HepG2 (cell line): ENCODE results near the gene PPP1R14D. TPM values are rescaled to one million over a fixed set of nuclear protein-coding genes. Genes with fewer than 3 reads are reported as not detected.

Experiments
- GATAD2A ChIP-seq: IDR thresholded peaks from 2 replicates; pipeline ENCODE4 v1.6.1; 2016
- HNRNPLL ChIP-seq: fragments of 200-400 bp; formaldehyde crosslinking; IDR thresholded peaks from 2 replicates; pipeline ENCODE4 v1.6.1; 2017; ENCODE audit warnings: mild to moderate bottlenecking, low read depth, low read length; ENCODE audit not compliant: poor library complexity, severe bottlenecking
- IRX3 ChIP-seq: sonication (generic); formaldehyde crosslinking; IDR thresholded peaks from 2 replicates; pipeline ENCODE4 v1.8.1; 2023; ENCODE audit warnings: mild to moderate bottlenecking, low read depth, missing genetic modification reagents, borderline replicate concordance
- MAX ChIP-seq: IDR thresholded peaks from 2 replicates; pipeline ENCODE4 v1.6.1; 2012; ENCODE audit warnings: inconsistent platforms
- POLR2G ChIP-seq: fragments of 200-400 bp; formaldehyde crosslinking; IDR thresholded peaks from 2 replicates; pipeline ENCODE4 v1.6.1; 2018; ENCODE audit warnings: mild to moderate bottlenecking, low read depth, low read length, moderate library complexity
- RXRB ChIP-seq: IDR thresholded peaks from 2 replicates; pipeline ENCODE4 v1.6.1; 2016; ENCODE audit warnings: borderline replicate concordance, missing genetic modification reagents, missing compliant biosample characterization
- SATB2 ChIP-seq: sonication (generic); formaldehyde crosslinking; IDR thresholded peaks from 2 replicates; pipeline ENCODE4 v1.5.0; 2020; ENCODE audit warnings: missing genetic modification reagents
- ZBTB43 ChIP-seq: sonication (generic); formaldehyde crosslinking; conservative IDR thresholded peaks from 2 replicates; pipeline ENCODE4 v1.4.0; 2020; ENCODE audit warnings: missing genetic modification reagents
- ZC3H13 ChIP-seq: sonication (generic); formaldehyde crosslinking; IDR thresholded peaks from 2 replicates; pipeline ENCODE4 v1.8.1; 2023; ENCODE audit warnings: mild to moderate bottlenecking, missing genetic modification reagents, moderate library complexity
- ZFP36 ChIP-seq: fragments of 150-350 bp; IDR thresholded peaks from 2 replicates; pipeline ENCODE4 v1.6.1; 2018; ENCODE audit warnings: borderline replicate concordance, low read length, low read depth; ENCODE audit not compliant: partially characterized antibody
- ZNF574 ChIP-seq: sonication (generic); formaldehyde crosslinking; IDR thresholded peaks from 2 replicates; pipeline ENCODE4 v1.4.0; 2020; ENCODE audit warnings: missing genetic modification reagents
- ZNF691 ChIP-seq: sonication (generic); formaldehyde crosslinking; IDR thresholded peaks from 2 replicates; pipeline ENCODE4 v1.4.0; 2020; ENCODE audit warnings: missing genetic modification reagents, low read depth, mild to moderate bottlenecking, borderline replicate concordance
- ZNF749 ChIP-seq: sonication (generic); formaldehyde crosslinking; IDR thresholded peaks from 2 replicates; pipeline ENCODE4 v1.8.0; 2022; ENCODE audit warnings: mild to moderate bottlenecking, missing genetic modification reagents, moderate library complexity, borderline replicate concordance
- ZNF768 ChIP-seq: sonication (generic); formaldehyde crosslinking; IDR thresholded peaks from 2 replicates; pipeline ENCODE4 v1.4.0; 2020; ENCODE audit warnings: missing genetic modification reagents
- ZNF773 ChIP-seq: sonication (generic); formaldehyde crosslinking; IDR thresholded peaks from 2 replicates; pipeline ENCODE4 v1.4.0; 2020; ENCODE audit warnings: missing genetic modification reagents, borderline replicate concordance
- ZNF816 ChIP-seq: sonication (generic); formaldehyde crosslinking; IDR thresholded peaks from 2 replicates; pipeline ENCODE4 v1.8.0; 2022; ENCODE audit warnings: missing genetic modification reagents, mild to moderate bottlenecking, borderline replicate concordance
- polyA plus RNA-seq, 8 experiments: library from polyadenylated mRNA; depleted of rRNA in 3 of 8; stranded (reverse) in 7 of 8; unstranded in 1 of 8; fragments of >200 nt; fragmentation: Illumina TruSeq in 4 of 8; extraction: Trizol in 4 of 8; gene quantifications; 2 replicates each; pipeline versions ENCODE4 v1.2.1 to v1.2.3, GENCODE V29; 2011 to 2016; ENCODE audit warnings: low read depth in 4 of 8, missing spikeins in 1 of 8, mixed read lengths in 1 of 8; ENCODE audit not compliant: insufficient read depth in 1 of 8
- total RNA-seq, 5 experiments: library from RNA; depleted of rRNA; stranded (reverse); fragments of >200 nt; fragmentation: Illumina TruSeq; extraction: Trizol; gene quantifications; 2 replicates each; pipeline ENCODE4 v1.2.3, GENCODE V29; 2016; ENCODE audit warnings: low read depth in 1 of 5
- TF ChIP-seq, protein P1 (sequence below): fragments of 450-650 bp; IDR thresholded peaks from 2 replicates; pipeline ENCODE4 v1.6.1; 2017
- TF ChIP-seq, protein P2 (sequence below): sonication (generic); formaldehyde crosslinking; conservative IDR thresholded peaks from 2 replicates; pipeline ENCODE4 v1.5.0; 2020; ENCODE audit warnings: missing genetic modification reagents
- TF ChIP-seq, protein P3 (sequence below): sonication (generic); formaldehyde crosslinking; IDR thresholded peaks from 2 replicates; pipeline ENCODE4 v1.5.0; 2020; ENCODE audit warnings: missing genetic modification reagents

The PPP1R14D gene
- total and polyA plus RNA-seq, 2 of the 13 experiments (the other 11 are each of a cell fraction or from before 2014, with no cell fraction given), result 0.53 to 0.55 TPM

GRCh38 chr15:40873694-40874561, 45.4 kb upstream of the PPP1R14D start, which contains the start of gene RHOV (continued):
- TF ChIP-seq HNRNPLL (peak; percentile 67), ZFP36 (no peak), ZNF749 (CRISPR knock-in tag) (no peak), IRX3 (CRISPR knock-in tag) (no peak), ZNF816 (CRISPR knock-in tag) (no peak), GATAD2A (no peak), ZNF768 (CRISPR knock-in tag) (peak; percentile 34; the same call in 1 of the 2 replicates), ZNF574 (CRISPR knock-in tag) (peak; percentile 64), ZNF773 (0 out of 2 replicates have a peak, but pooled peaks have one; percentile 49), MAX (peak; percentile 59; the same call in 1 of the 2 replicates), ZBTB43 (CRISPR knock-in tag) (peak; percentile 43; the same call in 1 of the 2 replicates), RXRB (CRISPR knock-in tag) (no peak), SATB2 (CRISPR knock-in tag) (no peak), POLR2G (no peak), ZC3H13 (CRISPR knock-in tag) (peak; percentile 46; the same call in 1 of the 2 replicates), ZNF691 (0 out of 2 replicates have a peak, but pooled peaks have one; percentile 65)
- TF ChIP-seq, protein P1, sequence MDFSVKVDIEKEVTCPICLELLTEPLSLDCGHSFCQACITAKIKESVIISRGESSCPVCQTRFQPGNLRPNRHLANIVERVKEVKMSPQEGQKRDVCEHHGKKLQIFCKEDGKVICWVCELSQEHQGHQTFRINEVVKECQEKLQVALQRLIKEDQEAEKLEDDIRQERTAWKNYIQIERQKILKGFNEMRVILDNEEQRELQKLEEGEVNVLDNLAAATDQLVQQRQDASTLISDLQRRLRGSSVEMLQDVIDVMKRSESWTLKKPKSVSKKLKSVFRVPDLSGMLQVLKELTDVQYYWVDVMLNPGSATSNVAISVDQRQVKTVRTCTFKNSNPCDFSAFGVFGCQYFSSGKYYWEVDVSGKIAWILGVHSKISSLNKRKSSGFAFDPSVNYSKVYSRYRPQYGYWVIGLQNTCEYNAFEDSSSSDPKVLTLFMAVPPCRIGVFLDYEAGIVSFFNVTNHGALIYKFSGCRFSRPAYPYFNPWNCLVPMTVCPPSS, result no peak
- TF ChIP-seq, protein P2, sequence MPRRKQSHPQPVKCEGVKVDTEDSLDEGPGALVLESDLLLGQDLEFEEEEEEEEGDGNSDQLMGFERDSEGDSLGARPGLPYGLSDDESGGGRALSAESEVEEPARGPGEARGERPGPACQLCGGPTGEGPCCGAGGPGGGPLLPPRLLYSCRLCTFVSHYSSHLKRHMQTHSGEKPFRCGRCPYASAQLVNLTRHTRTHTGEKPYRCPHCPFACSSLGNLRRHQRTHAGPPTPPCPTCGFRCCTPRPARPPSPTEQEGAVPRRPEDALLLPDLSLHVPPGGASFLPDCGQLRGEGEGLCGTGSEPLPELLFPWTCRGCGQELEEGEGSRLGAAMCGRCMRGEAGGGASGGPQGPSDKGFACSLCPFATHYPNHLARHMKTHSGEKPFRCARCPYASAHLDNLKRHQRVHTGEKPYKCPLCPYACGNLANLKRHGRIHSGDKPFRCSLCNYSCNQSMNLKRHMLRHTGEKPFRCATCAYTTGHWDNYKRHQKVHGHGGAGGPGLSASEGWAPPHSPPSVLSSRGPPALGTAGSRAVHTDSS, result 0 out of 2 replicates have a peak, but pooled peaks have one; percentile 73
- TF ChIP-seq, protein P3, sequence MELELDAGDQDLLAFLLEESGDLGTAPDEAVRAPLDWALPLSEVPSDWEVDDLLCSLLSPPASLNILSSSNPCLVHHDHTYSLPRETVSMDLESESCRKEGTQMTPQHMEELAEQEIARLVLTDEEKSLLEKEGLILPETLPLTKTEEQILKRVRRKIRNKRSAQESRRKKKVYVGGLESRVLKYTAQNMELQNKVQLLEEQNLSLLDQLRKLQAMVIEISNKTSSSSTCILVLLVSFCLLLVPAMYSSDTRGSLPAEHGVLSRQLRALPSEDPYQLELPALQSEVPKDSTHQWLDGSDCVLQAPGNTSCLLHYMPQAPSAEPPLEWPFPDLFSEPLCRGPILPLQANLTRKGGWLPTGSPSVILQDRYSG (CRISPR knock-in tag), result 0 out of 2 replicates have a peak, but pooled peaks have one; percentile 32
